Subcutaneous abdominal adipose tissue (tissue), 5 donors: ENCODE results near the gene DOP1B.
"Not testable (repeated sequence)": the region's sequence is repeated elsewhere in the genome, so short reads cannot be mapped to it uniquely, and the experiment has no call there.

Experiments
- H3K27ac ChIP-seq: one replicate; pipeline ENCODE4 v1.7.0; 2013; ENCODE audit warnings: low read depth, mild to moderate bottlenecking, inconsistent platforms, low read length, moderate library complexity
- H3K27me3 ChIP-seq, 5 donors: one replicate each; pipeline ENCODE4 v1.7.0; 2013; ENCODE audit warnings: low read length in 5 of 5, inconsistent platforms in 1 of 5; ENCODE audit not compliant: control insufficient read depth in 5 of 5, insufficient read depth in 4 of 5
- H3K36me3 ChIP-seq, 5 donors: one replicate each; pipeline ENCODE4 v1.7.0; 2013; ENCODE audit warnings: low read length in 5 of 5; ENCODE audit not compliant: control insufficient read depth in 5 of 5, insufficient read depth in 5 of 5
- H3K4me1 ChIP-seq, 5 donors: one replicate each; pipeline ENCODE4 v1.7.0; 2013; ENCODE audit warnings: low read length in 5 of 5, mild to moderate bottlenecking in 3 of 5, moderate library complexity in 1 of 5; ENCODE audit not compliant: control insufficient read depth in 5 of 5, insufficient read depth in 5 of 5
- H3K4me3 ChIP-seq, 5 donors: one replicate each; pipeline ENCODE4 v1.7.0; 2013; ENCODE audit warnings: low read length in 5 of 5, low read depth in 1 of 5
- H3K9ac ChIP-seq, 5 donors: one replicate each; pipeline ENCODE4 v1.7.0; 2013; ENCODE audit warnings: low read length in 5 of 5, mild to moderate bottlenecking in 4 of 5, moderate library complexity in 3 of 5
- H3K9me3 ChIP-seq, 5 donors: one replicate each; pipeline ENCODE4 v1.7.0; 2013; ENCODE audit warnings: low read length in 5 of 5; ENCODE audit not compliant: control insufficient read depth in 5 of 5
- donor health status: healthy.
- donor health status: healthy.
- donor health status: healthy.
- donor health status: healthy.
- donor health status: healthy.

DOP1B gene

GRCh38 chr21:36199575-36199974 is 43.0 kb downstream of the DOP1B start:
- not testable (repeated sequence) for H3K4me3 ChIP-seq, H3K27ac ChIP-seq, H3K4me1 ChIP-seq, H3K9me3 ChIP-seq, H3K27me3 ChIP-seq, H3K9ac ChIP-seq
- H3K36me3 ChIP-seq, result peaks cover 0 to 20% (median 10%) of the 10 kb centered on the region in 5 donors

GRCh38 chr21:36200081-36200561 is 43.5 kb downstream of the DOP1B start:
- Histone ChIP-seq H3K36me3 (peaks cover 0 to 20% (median 10%) of the 10 kb centered on the region in 5 donors), H3K27ac (no peak overlapping the region), H3K9me3 (no peaks in the 10 kb centered on the region), H3K4me1 (peaks cover 0 to 8% (median 2%) of the 10 kb centered on the region in 5 donors), H3K9ac (no peak overlapping the region), H3K4me3 (no peak overlapping the region), H3K27me3 (no peaks in the 10 kb centered on the region)

- Histone ChIP-seq H3K4me1 (peaks cover 0 to 8% (median 2%) of the 10 kb centered on the region in 5 donors), H3K9ac (no peak overlapping the region), H3K36me3 (peaks cover 0 to 23% (median 10%) of the 10 kb centered on the region in 5 donors), H3K9me3 (no peaks in the 10 kb centered on the region), H3K27ac (no peak overlapping the region), H3K27me3 (no peaks in the 10 kb centered on the region), H3K4me3 (no peak overlapping the region)
Observed at GRCh38 chr21:36202726-36203602, 46.3 kb downstream of the DOP1B start.

- Histone ChIP-seq H3K36me3 (peaks cover 0 to 26% (median 11%) of the 10 kb centered on the region in 5 donors), H3K9me3 (no peaks in the 10 kb centered on the region), H3K4me3 (no peak overlapping the region), H3K4me1 (peaks cover 0 to 8% (median 0%) of the 10 kb centered on the region in 5 donors), H3K27me3 (no peaks in the 10 kb centered on the region), H3K27ac (no peak overlapping the region), H3K9ac (no peak overlapping the region)
Observed at GRCh38 chr21:36203603-36203889, 46.9 kb downstream of the DOP1B start.

- Histone ChIP-seq H3K27me3 (no peaks in the 10 kb centered on the region), H3K27ac (no peak overlapping the region), H3K9ac (no peak overlapping the region), H3K4me1 (peaks cover 0 to 8% (median 2%) of the 10 kb centered on the region in 5 donors), H3K4me3 (no peak overlapping the region), H3K9me3 (no peaks in the 10 kb centered on the region), H3K36me3 (peaks cover 0 to 32% (median 10%) of the 10 kb centered on the region in 5 donors)
Observed at GRCh38 chr21:36204980-36205379, 48.4 kb downstream of the DOP1B start.

GRCh38 chr21:36205962-36206361 is 49.3 kb downstream of the DOP1B start:
- H3K4me3 ChIP-seq, result no peak overlapping the region
- no peaks in the 10 kb centered on the region for H3K27me3 ChIP-seq
- peaks cover 0 to 30% (median 10%) of the 10 kb centered on the region in 5 donors for H3K36me3 ChIP-seq
- H3K9ac ChIP-seq, result no peak overlapping the region
- H3K4me1 ChIP-seq, result peaks cover 0 to 8% (median 2%) of the 10 kb centered on the region in 5 donors
- H3K9me3 ChIP-seq, result no peaks in the 10 kb centered on the region
- H3K27ac ChIP-seq, result no peak overlapping the region
